ENCODE data around the gene FSIP2.

The FSIP2 gene

DNA sequence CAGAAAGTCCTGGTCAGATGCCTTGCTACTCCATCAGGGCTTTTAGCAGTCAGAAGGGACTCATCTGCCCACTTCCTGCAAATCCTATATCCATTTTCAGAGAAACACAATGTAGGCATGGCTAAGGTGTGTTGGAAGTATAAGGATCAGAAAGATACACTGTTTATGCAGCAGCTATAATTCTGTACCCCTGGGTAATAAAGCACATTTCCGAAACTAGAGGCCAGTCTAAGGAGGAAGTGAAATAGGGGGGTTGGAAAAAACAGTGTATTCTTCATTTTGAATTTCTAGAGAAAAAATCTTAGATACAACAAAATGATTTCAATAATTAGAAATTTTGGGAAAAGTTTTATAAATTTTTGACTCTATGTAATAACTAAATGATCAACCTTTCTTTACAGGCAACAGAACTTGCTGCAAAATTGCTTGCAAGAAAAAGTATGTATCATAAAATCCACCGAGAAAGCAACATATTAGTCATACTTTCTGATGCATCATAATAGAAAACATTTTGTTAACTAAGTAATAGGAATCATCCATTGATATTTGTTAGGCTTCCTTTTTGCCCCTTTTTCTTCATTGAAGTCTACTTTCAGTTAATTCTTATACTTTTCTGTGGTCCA lies 47.4 kb downstream of the FSIP2 start:
- Histone ChIP-seq H3K27ac (replicated peaks; ENCODE audit: low read length) (no peak overlapping the region), H3K4ac (ENCODE audit: low read length) (no peak overlapping the region), H3K79me1 (ENCODE audit: low read depth, low read length) (no peaks in the 10 kb centered on the region), H4K8ac (ENCODE audit: low read depth, low read length) (no peak overlapping the region), H2BK120ac (ENCODE audit: low read depth, low read length) (no peak overlapping the region), H2BK12ac (ENCODE audit: low read length) (no peak overlapping the region), H4K91ac (ENCODE audit: low read depth, low read length, poor library complexity) (no peak overlapping the region), H2BK15ac (ENCODE audit: low read length) (no peak overlapping the region), H3K18ac (ENCODE audit: low read length) (no peak overlapping the region), H3K14ac (ENCODE audit: low read length) (no peak overlapping the region), H3K9ac (ENCODE audit: low read depth, low read length, poor library complexity) (no peak overlapping the region), H3K23ac (ENCODE audit: low read depth, low read length, poor library complexity) (no peak overlapping the region), H2AK5ac (ENCODE audit: low read depth, low read length) (no peak overlapping the region), H3K4me3 (ENCODE audit: low read length in 2 of 2) (no peak overlapping the region), H3K27me3 (ENCODE audit: control insufficient read depth in 3 of 3, insufficient read depth in 3 of 3, low read depth in 1 of 3, low read length in 3 of 3) (no peaks in the 10 kb centered on the region), H3K4me1 (ENCODE audit: control insufficient read depth in 2 of 2, insufficient read depth in 1 of 2, low read depth in 1 of 2, low read length in 2 of 2) (no peaks in the 10 kb centered on the region), H2BK5ac (ENCODE audit: low read length) (no peak overlapping the region), H3K36me3 (replicated peaks in 1 of 2; ENCODE audit: control insufficient read depth in 2 of 2, insufficient read depth in 2 of 2, low read length in 2 of 2) (no peaks in the 10 kb centered on the region), H2AFZ (ENCODE audit: low read length) (no peak overlapping the region), H3K9me3 (replicated peaks in 1 of 2; ENCODE audit: control insufficient read depth in 2 of 2, insufficient read depth in 1 of 2, low read depth in 1 of 2, low read length in 2 of 2) (no peaks in the 10 kb centered on the region), H3K4me2 (ENCODE audit: insufficient read depth, low read length, poor library complexity, severe bottlenecking) (no peak overlapping the region)
- DNase-seq (ENCODE audit: low spot score): no peak
- no CpG with 5 or more reads among the region's 2 CpGs for WGBS, 2 donors (ENCODE audit: extremely low coverage in 2 of 2, insufficient read length in 2 of 2, insufficient replicate concordance in 1 of 2)

GRCh38 chr2:185787227-185788145 lies 48.9 kb downstream of the FSIP2 start:
- Histone ChIP-seq H3K23ac (ENCODE audit: low read depth, low read length, poor library complexity) (no peak overlapping the region), H3K27ac (replicated peaks; ENCODE audit: low read length) (no peak overlapping the region), H4K8ac (ENCODE audit: low read depth, low read length) (no peak overlapping the region), H3K79me1 (ENCODE audit: low read depth, low read length) (no peaks in the 10 kb centered on the region), H3K9me3 (replicated peaks in 1 of 2; ENCODE audit: control insufficient read depth in 2 of 2, insufficient read depth in 1 of 2, low read depth in 1 of 2, low read length in 2 of 2) (no peaks in the 10 kb centered on the region), H3K4me3 (ENCODE audit: low read length in 2 of 2) (no peak overlapping the region), H3K9ac (ENCODE audit: low read depth, low read length, poor library complexity) (no peak overlapping the region), H3K4ac (ENCODE audit: low read length) (no peak overlapping the region), H2BK15ac (ENCODE audit: low read length) (no peak overlapping the region), H3K4me2 (ENCODE audit: insufficient read depth, low read length, poor library complexity, severe bottlenecking) (no peak overlapping the region), H3K18ac (ENCODE audit: low read length) (no peak overlapping the region), H3K36me3 (replicated peaks in 1 of 2; ENCODE audit: control insufficient read depth in 2 of 2, insufficient read depth in 2 of 2, low read length in 2 of 2) (no peaks in the 10 kb centered on the region), H2BK5ac (ENCODE audit: low read length) (no peak overlapping the region), H2BK120ac (ENCODE audit: low read depth, low read length) (no peak overlapping the region), H2BK12ac (ENCODE audit: low read length) (no peak overlapping the region), H3K27me3 (ENCODE audit: control insufficient read depth in 3 of 3, insufficient read depth in 3 of 3, low read depth in 1 of 3, low read length in 3 of 3) (no peaks in the 10 kb centered on the region), H2AK5ac (ENCODE audit: low read depth, low read length) (no peak overlapping the region), H3K14ac (ENCODE audit: low read length) (no peak overlapping the region), H3K4me1 (ENCODE audit: control insufficient read depth in 2 of 2, insufficient read depth in 1 of 2, low read depth in 1 of 2, low read length in 2 of 2) (no peaks in the 10 kb centered on the region), H2AFZ (ENCODE audit: low read length) (no peak overlapping the region), H4K91ac (ENCODE audit: low read depth, low read length, poor library complexity) (no peak overlapping the region)
- no CpG with 5 or more reads among the region's 2 CpGs for WGBS, 2 donors (ENCODE audit: extremely low coverage in 2 of 2, insufficient read length in 2 of 2, insufficient replicate concordance in 1 of 2)
- no peak for DNase-seq (ENCODE audit: low spot score)

- H3K27ac ChIP-seq (replicated peaks; ENCODE audit: low read length): no peak overlapping the region
- H3K36me3 ChIP-seq (replicated peaks in 1 of 2; ENCODE audit: control insufficient read depth in 2 of 2, insufficient read depth in 2 of 2, low read length in 2 of 2): no peaks in the 10 kb centered on the region
- H2AK5ac ChIP-seq (ENCODE audit: low read depth, low read length): no peak overlapping the region
- H3K4me1 ChIP-seq (ENCODE audit: control insufficient read depth in 2 of 2, insufficient read depth in 1 of 2, low read depth in 1 of 2, low read length in 2 of 2): no peaks in the 10 kb centered on the region
- no peak overlapping the region for H2BK120ac ChIP-seq (ENCODE audit: low read depth, low read length)
- H4K8ac ChIP-seq (ENCODE audit: low read depth, low read length): no peak overlapping the region
- H3K23ac ChIP-seq (ENCODE audit: low read depth, low read length, poor library complexity): no peak overlapping the region
- no peak overlapping the region for H2BK12ac ChIP-seq (ENCODE audit: low read length)
- no peaks in the 10 kb centered on the region for H3K27me3 ChIP-seq (ENCODE audit: control insufficient read depth in 3 of 3, insufficient read depth in 3 of 3, low read depth in 1 of 3, low read length in 3 of 3)
- no peak overlapping the region for H2BK5ac ChIP-seq (ENCODE audit: low read length)
- no peaks in the 10 kb centered on the region for H3K9me3 ChIP-seq (replicated peaks in 1 of 2; ENCODE audit: control insufficient read depth in 2 of 2, insufficient read depth in 1 of 2, low read depth in 1 of 2, low read length in 2 of 2)
- no peak overlapping the region for H4K91ac ChIP-seq (ENCODE audit: low read depth, low read length, poor library complexity)
- H3K4me2 ChIP-seq (ENCODE audit: insufficient read depth, low read length, poor library complexity, severe bottlenecking): no peak overlapping the region
- no peak overlapping the region for H2AFZ ChIP-seq (ENCODE audit: low read length)
- no CpG with 5 or more reads among the region's 2 CpGs for WGBS, 2 donors (ENCODE audit: extremely low coverage in 2 of 2, insufficient read length in 2 of 2, insufficient replicate concordance in 1 of 2)
- no peak overlapping the region for H3K14ac ChIP-seq (ENCODE audit: low read length)
- H3K18ac ChIP-seq (ENCODE audit: low read length): no peak overlapping the region
- no peak overlapping the region for H2BK15ac ChIP-seq (ENCODE audit: low read length)
- DNase-seq (ENCODE audit: low spot score): no peak
- no peak overlapping the region for H3K9ac ChIP-seq (ENCODE audit: low read depth, low read length, poor library complexity)
- no peak overlapping the region for H3K4me3 ChIP-seq (ENCODE audit: low read length in 2 of 2)
- H3K79me1 ChIP-seq (ENCODE audit: low read depth, low read length): no peaks in the 10 kb centered on the region
- H3K4ac ChIP-seq (ENCODE audit: low read length): no peak overlapping the region
Measured at GRCh38 chr2:185790361-185790760, 51.8 kb downstream of the FSIP2 start.

DNA sequence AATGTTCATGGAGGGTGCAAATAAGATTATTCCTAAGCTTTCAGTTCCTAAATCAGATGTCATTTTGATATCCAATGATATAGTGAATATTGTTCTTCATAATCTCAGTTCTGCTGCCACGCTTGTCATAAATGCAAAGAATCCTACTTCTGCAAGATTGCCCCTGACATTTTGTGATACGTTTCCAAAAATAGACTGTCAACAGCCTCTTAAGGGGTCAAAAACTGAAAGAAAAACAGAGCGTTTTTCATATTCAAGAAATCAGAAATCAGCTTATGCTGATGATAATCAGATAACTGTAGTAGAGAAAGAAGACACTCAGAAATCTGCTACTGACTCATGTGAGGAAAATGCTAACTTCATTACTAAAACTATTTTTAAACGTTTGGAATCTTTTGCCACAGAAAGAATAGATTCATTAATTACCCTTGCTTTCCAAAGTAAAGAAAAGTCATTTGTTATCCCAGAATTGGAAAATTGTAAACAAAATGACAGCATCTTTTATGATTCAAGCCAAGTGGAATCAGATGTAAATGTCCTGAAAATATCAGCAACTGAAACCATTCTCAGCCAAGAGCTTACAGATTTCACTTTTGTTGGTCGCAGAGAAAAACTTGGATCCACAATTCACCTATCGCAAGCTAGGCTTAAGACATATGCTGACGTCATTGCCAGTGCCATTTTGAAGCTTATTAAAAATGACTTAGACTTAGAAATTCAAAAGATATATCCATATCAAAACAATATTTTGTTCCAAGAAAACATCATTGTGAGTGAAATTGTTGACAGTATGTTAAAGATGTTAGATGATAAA lies 55.1 kb downstream of the FSIP2 start:
- Histone ChIP-seq H3K4me3 (ENCODE audit: low read length in 2 of 2) (no peak overlapping the region), H2BK120ac (ENCODE audit: low read depth, low read length) (no peak overlapping the region), H3K18ac (ENCODE audit: low read length) (no peak overlapping the region), H3K79me1 (ENCODE audit: low read depth, low read length) (no peaks in the 10 kb centered on the region), H2BK15ac (ENCODE audit: low read length) (no peak overlapping the region), H3K27ac (replicated peaks; ENCODE audit: low read length) (no peak overlapping the region), H2AK5ac (ENCODE audit: low read depth, low read length) (no peak overlapping the region), H3K36me3 (replicated peaks in 1 of 2; ENCODE audit: control insufficient read depth in 2 of 2, insufficient read depth in 2 of 2, low read length in 2 of 2) (no peaks in the 10 kb centered on the region), H4K91ac (ENCODE audit: low read depth, low read length, poor library complexity) (no peak overlapping the region), H3K4me1 (ENCODE audit: control insufficient read depth in 2 of 2, insufficient read depth in 1 of 2, low read depth in 1 of 2, low read length in 2 of 2) (no peaks in the 10 kb centered on the region), H2BK12ac (ENCODE audit: low read length) (no peak overlapping the region), H3K14ac (ENCODE audit: low read length) (no peak overlapping the region), H3K4me2 (ENCODE audit: insufficient read depth, low read length, poor library complexity, severe bottlenecking) (no peak overlapping the region), H2BK5ac (ENCODE audit: low read length) (no peak overlapping the region), H3K9me3 (replicated peaks in 1 of 2; ENCODE audit: control insufficient read depth in 2 of 2, insufficient read depth in 1 of 2, low read depth in 1 of 2, low read length in 2 of 2) (no peaks in the 10 kb centered on the region), H4K8ac (ENCODE audit: low read depth, low read length) (no peak overlapping the region), H3K4ac (ENCODE audit: low read length) (no peak overlapping the region), H3K23ac (ENCODE audit: low read depth, low read length, poor library complexity) (no peak overlapping the region), H3K9ac (ENCODE audit: low read depth, low read length, poor library complexity) (no peak overlapping the region), H3K27me3 (ENCODE audit: control insufficient read depth in 3 of 3, insufficient read depth in 3 of 3, low read depth in 1 of 3, low read length in 3 of 3) (no peaks in the 10 kb centered on the region), H2AFZ (ENCODE audit: low read length) (no peak overlapping the region)
- no CpG with 5 or more reads among the region's 7 CpGs for WGBS, 2 donors (ENCODE audit: extremely low coverage in 2 of 2, insufficient read length in 2 of 2, insufficient replicate concordance in 1 of 2)
- DNase-seq (ENCODE audit: low spot score): no peak
